Parathyroid adenoma (tissue), 2 donors: ENCODE results near the gene NAXD.

Experiments used
- H2AFZ ChIP-seq: fragments of 300-600 bp; sonication (generic); one replicate; pipeline ENCODE4 v1.7.0; 2017; ENCODE audit warnings: antibody characterized with exemption, mild to moderate bottlenecking
- H3K27ac ChIP-seq: fragments of 300-600 bp; sonication (generic); one replicate; pipeline ENCODE4 v1.7.0; 2017
- H3K27me3 ChIP-seq: fragments of 300-600 bp; sonication (generic); one replicate; pipeline ENCODE4 v1.7.0; 2017; ENCODE audit warnings: low read length; ENCODE audit not compliant: control insufficient read depth, insufficient read depth
- H3K36me3 ChIP-seq: fragments of 300-600 bp; sonication (generic); one replicate; pipeline ENCODE4 v1.7.0; 2017; ENCODE audit warnings: low read length; ENCODE audit not compliant: control insufficient read depth, insufficient read depth
- H3K4me1 ChIP-seq: fragments of 300-600 bp; sonication (generic); one replicate; pipeline ENCODE4 v1.7.0; 2017; ENCODE audit warnings: control low read depth
- H3K4me2 ChIP-seq: fragments of 300-600 bp; sonication (generic); one replicate; pipeline ENCODE4 v1.7.0; 2017; ENCODE audit warnings: low read length
- H3K4me3 ChIP-seq: fragments of 300-600 bp; sonication (generic); one replicate; pipeline ENCODE4 v1.7.0; 2017; ENCODE audit warnings: low read depth, low read length
- H3K79me2 ChIP-seq: fragments of 300-600 bp; sonication (generic); one replicate; pipeline ENCODE4 v1.7.0; 2017; ENCODE audit warnings: control low read depth
- H3K9ac ChIP-seq: fragments of 300-600 bp; sonication (generic); one replicate; pipeline ENCODE4 v1.7.0; 2017; ENCODE audit warnings: mild to moderate bottlenecking
- H3K9me3 ChIP-seq: fragments of 300-600 bp; sonication (generic); one replicate; pipeline ENCODE4 v1.7.0; 2017; ENCODE audit warnings: low read length; ENCODE audit not compliant: control insufficient read depth
- TF ChIP-seq, protein P1 (sequence below): fragments of 300-600 bp; sonication (generic); IDR thresholded peaks from one replicate; pipeline ENCODE4 v1.7.0; 2017; ENCODE audit warnings: antibody characterized with exemption, mild to moderate bottlenecking
- donor health status: primary hyperparathyroidism.

Gene NAXD

DNA sequence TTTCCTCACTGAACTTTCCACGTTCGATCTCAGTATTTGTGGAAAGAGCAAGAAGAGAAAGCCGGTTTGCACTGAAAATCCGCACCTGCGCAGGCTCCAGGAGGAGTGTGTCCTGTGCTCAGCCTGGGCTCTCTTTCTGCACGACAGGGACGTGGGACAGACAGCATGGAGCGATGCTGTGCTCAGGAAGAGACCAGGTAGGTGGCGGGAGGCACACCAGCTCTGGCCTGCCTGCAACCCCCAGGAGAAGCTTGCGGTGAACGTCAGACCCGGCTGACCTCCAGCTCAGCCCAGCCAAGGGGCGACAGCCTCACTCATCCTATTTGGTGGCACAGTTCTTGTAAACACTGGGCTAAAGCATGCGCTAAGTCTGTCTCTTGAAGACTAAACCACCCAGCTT lies 35.9 kb downstream of the NAXD start:
- H3K27me3 ChIP-seq: no peaks in the 10 kb centered on the region
- H3K79me2 ChIP-seq: no peaks in the 10 kb centered on the region
- no peaks in the 10 kb centered on the region for H3K9me3 ChIP-seq
- H3K4me2 ChIP-seq: no peak overlapping the region
- no peaks in the 10 kb centered on the region for H3K4me1 ChIP-seq
- TF ChIP-seq, protein P1, sequence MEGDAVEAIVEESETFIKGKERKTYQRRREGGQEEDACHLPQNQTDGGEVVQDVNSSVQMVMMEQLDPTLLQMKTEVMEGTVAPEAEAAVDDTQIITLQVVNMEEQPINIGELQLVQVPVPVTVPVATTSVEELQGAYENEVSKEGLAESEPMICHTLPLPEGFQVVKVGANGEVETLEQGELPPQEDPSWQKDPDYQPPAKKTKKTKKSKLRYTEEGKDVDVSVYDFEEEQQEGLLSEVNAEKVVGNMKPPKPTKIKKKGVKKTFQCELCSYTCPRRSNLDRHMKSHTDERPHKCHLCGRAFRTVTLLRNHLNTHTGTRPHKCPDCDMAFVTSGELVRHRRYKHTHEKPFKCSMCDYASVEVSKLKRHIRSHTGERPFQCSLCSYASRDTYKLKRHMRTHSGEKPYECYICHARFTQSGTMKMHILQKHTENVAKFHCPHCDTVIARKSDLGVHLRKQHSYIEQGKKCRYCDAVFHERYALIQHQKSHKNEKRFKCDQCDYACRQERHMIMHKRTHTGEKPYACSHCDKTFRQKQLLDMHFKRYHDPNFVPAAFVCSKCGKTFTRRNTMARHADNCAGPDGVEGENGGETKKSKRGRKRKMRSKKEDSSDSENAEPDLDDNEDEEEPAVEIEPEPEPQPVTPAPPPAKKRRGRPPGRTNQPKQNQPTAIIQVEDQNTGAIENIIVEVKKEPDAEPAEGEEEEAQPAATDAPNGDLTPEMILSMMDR: no peak
- H3K4me3 ChIP-seq: no peak overlapping the region
- no peak overlapping the region for H3K27ac ChIP-seq
- no peak overlapping the region for H3K9ac ChIP-seq
- H2AFZ ChIP-seq: no peak overlapping the region
- no peaks in the 10 kb centered on the region for H3K36me3 ChIP-seq

DNA sequence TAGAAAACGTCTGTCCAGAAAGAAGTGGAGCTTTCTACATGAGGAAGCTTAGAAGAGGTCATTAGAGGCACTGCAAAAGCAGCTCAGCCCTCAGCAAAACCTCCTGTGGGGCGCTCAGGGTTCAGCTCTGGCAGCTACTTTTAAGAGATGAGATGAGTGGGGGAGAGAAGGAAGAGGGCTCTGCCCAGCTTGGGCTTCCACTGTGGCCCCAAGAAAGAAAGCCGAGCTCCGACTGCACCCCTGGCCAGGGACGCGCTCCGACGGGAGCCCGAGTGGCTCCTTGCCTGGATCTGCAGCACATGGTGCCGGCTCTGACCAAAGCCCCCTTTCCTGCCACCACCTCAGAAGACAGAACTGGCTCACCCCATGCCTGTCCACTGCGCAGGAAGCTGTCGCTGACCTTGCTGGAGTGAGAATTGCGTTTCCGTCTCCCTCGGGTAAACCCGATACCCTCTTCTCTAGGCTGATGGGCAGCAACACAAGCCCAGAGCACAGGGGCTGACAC lies 36.4 kb downstream of the NAXD start:
- H3K27ac ChIP-seq: no peak overlapping the region

DNA sequence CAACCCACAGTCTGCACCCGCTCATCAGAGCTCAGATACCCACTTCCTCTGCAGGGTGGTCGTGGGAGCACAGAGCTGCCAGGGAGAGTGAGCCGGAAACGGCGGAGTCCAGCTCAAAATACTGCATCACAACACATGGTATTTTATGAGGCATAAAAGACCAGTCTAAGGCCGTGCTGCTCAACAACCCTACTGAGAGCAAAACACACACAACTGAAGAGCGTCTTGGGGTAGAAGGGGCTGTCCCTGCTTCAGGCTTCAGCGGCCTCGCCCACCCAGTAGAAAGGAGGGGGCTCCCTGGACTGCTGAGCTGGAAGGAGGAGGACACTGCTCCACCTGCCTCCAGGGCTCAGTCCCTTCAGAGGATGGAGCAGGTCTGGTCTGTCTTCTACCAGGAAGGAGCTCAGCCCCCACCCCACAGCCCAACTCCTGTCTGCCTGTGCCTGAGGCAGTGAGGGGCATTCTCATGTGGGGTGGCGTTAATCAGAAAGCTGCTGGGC lies 36.9 kb downstream of the NAXD start:
- no peaks in the 10 kb centered on the region for H3K79me2 ChIP-seq
- H2AFZ ChIP-seq: no peak overlapping the region
- no peaks in the 10 kb centered on the region for H3K27me3 ChIP-seq
- H3K4me3 ChIP-seq: no peak overlapping the region
- H3K9me3 ChIP-seq: no peaks in the 10 kb centered on the region
- no peaks in the 10 kb centered on the region for H3K36me3 ChIP-seq
- no peak overlapping the region for H3K27ac ChIP-seq
- no peaks in the 10 kb centered on the region for H3K4me1 ChIP-seq
- H3K4me2 ChIP-seq: no peak overlapping the region
- H3K9ac ChIP-seq: no peak overlapping the region
- TF ChIP-seq, protein P1: no peak

More for the DNA sequence above, 36.4 kb downstream of the NAXD start:
- Histone ChIP-seq H3K27me3 (no peaks in the 10 kb centered on the region), H3K9ac (no peak overlapping the region), H2AFZ (no peak overlapping the region), H3K4me1 (no peaks in the 10 kb centered on the region), H3K4me3 (no peak overlapping the region), H3K36me3 (no peaks in the 10 kb centered on the region), H3K4me2 (no peak overlapping the region), H3K9me3 (no peaks in the 10 kb centered on the region), H3K79me2 (no peaks in the 10 kb centered on the region)
- TF ChIP-seq, protein P1: no peak

DNA sequence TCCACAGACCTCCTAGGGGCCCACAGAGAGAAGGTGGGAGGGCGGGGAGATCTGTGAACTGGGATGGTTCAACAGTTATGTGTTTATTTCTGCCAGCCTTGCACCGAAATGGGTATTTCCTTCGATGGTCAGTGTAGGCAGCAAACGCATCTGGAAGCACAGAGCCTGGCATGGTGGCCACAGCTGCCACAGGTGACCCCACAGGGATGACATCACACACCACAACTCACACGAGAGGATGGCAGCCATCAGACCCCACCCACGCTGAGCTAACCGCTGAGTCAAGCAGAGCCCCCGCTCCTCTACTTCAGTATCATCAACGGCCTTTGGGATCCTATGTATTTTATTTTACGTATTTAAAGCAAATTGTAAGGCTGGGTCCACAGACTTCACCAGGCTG lies 37.4 kb downstream of the NAXD start:
- TF ChIP-seq, protein P1: no peak
- Histone ChIP-seq H3K4me3 (no peak overlapping the region), H3K27ac (no peak overlapping the region), H2AFZ (no peak overlapping the region), H3K9ac (no peak overlapping the region), H3K4me2 (no peak overlapping the region), H3K36me3 (no peaks in the 10 kb centered on the region), H3K4me1 (no peaks in the 10 kb centered on the region), H3K9me3 (no peaks in the 10 kb centered on the region), H3K79me2 (no peaks in the 10 kb centered on the region), H3K27me3 (no peaks in the 10 kb centered on the region)

DNA sequence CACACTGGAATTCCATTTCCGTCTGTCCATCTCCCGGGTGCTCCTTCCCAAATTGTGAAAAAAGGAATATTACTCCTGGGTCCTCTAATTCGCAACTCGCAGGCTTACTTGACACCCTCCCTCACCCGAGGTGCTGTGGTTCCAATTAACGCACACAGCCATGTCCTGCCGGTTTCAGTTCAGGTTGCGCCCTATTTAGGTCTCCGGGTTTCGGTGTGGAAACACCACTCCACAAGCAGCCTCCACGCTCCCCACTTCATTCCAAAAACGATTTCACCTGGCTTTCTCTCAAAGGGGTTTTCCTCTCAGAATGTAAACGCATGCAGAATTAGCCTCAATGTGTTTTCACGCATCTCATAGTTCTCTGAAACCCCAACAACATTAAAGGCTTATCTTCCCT lies 37.9 kb downstream of the NAXD start:
- H3K4me3 ChIP-seq: no peak overlapping the region
- no peak overlapping the region for H3K9ac ChIP-seq
- no peaks in the 10 kb centered on the region for H3K79me2 ChIP-seq
- no peak overlapping the region for H3K27ac ChIP-seq
- no peaks in the 10 kb centered on the region for H3K36me3 ChIP-seq
- no peaks in the 10 kb centered on the region for H3K27me3 ChIP-seq
- no peak overlapping the region for H3K4me2 ChIP-seq
- H3K9me3 ChIP-seq: no peaks in the 10 kb centered on the region
- no peak overlapping the region for H2AFZ ChIP-seq
- no peaks in the 10 kb centered on the region for H3K4me1 ChIP-seq
- TF ChIP-seq, protein P1: no peak
